Chondrocyte (in vitro differentiated cells): ENCODE data around the gene CIAO3. TPM values are rescaled to one million over a fixed set of nuclear protein-coding genes. Genes with fewer than 3 reads are reported as not detected.
A peak's percentile ranks its signal among the peaks of the same experiment; 100 is the strongest.

Source experiments
- DNase-seq: peaks from one replicate; pipeline ENCODE4 v3.0.0; 2021; ENCODE audit warnings: mixed read lengths, low spot score
- H3K27ac Mint-ChIP-seq: one replicate; pipeline ENCODE4 v1.8.0; 2021; ENCODE audit warnings: mild to moderate bottlenecking, moderate library complexity, mixed read lengths; ENCODE audit not compliant: unreplicated experiment
- H3K27me3 Mint-ChIP-seq: 2 replicates; pipeline ENCODE4 v1.8.0; 2021; ENCODE audit warnings: low read depth, mixed read lengths
- H3K36me3 Mint-ChIP-seq: 2 replicates; pipeline ENCODE4 v1.8.0; 2021; ENCODE audit warnings: low read depth, mixed read lengths
- H3K4me1 Mint-ChIP-seq: 2 replicates; pipeline ENCODE4 v1.8.0; 2021; ENCODE audit warnings: low read depth, mild to moderate bottlenecking, mixed read lengths
- H3K4me3 Mint-ChIP-seq: one replicate; pipeline ENCODE4 v1.8.0; 2021; ENCODE audit warnings: mild to moderate bottlenecking, moderate library complexity, mixed read lengths; ENCODE audit not compliant: unreplicated experiment
- H3K9me3 Mint-ChIP-seq: 2 replicates; pipeline ENCODE4 v1.8.0; 2021; ENCODE audit warnings: low read depth, mixed read lengths
- total RNA-seq: library from RNA; stranded (reverse); gene quantifications from 3 replicates; pipeline ENCODE4 v1.2.1, GENCODE V29; 2021
- TF ChIP-seq, protein P1 (sequence below): fragments of 200-600 bp; sonication (generic); IDR thresholded peaks from 2 replicates; pipeline ENCODE4 v1.5.0; 2021; ENCODE audit warnings: antibody characterized with exemption, mild to moderate bottlenecking, moderate library complexity

Gene CIAO3
- total RNA-seq, 1 donor from 2014 or later: 22.1 TPM

DNA sequence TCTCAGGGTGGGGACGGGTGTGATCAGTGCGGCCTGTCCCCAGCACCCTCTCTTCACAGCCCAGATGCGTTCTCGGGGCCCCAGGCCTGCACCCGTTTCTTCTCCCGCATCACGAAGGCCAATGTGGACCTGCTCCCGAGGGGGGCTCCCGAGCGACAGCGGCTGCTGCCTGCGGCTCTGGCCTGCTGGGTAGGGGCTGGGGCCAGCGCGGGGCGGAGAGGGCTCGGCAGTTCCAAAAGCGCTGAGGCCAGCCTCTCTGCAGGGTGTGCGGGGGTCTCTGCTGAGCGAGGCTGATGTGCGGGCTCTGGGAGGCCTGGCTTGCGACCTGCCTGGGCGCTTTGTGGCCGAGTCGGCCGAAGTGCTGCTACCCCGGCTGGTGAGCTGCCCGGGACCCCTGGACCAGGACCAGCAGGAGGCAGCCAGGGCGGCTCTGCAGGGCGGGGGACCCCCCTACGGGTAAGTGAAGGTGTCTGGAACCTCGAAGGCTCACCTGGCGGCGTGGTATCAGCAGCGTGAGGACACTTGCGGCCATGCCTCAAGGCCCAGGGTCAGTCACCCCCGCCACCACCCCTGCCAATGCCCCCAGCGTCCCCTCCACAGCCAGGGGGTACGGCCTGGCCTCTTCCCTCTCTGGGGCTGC lies 24.2 kb upstream of the CIAO3 start:
- Mint-ChIP-seq H3K9me3 (no peaks in the 10 kb centered on the region), H3K27ac (no peak overlapping the region)
- peak; percentile 91 for DNase-seq

DNA sequence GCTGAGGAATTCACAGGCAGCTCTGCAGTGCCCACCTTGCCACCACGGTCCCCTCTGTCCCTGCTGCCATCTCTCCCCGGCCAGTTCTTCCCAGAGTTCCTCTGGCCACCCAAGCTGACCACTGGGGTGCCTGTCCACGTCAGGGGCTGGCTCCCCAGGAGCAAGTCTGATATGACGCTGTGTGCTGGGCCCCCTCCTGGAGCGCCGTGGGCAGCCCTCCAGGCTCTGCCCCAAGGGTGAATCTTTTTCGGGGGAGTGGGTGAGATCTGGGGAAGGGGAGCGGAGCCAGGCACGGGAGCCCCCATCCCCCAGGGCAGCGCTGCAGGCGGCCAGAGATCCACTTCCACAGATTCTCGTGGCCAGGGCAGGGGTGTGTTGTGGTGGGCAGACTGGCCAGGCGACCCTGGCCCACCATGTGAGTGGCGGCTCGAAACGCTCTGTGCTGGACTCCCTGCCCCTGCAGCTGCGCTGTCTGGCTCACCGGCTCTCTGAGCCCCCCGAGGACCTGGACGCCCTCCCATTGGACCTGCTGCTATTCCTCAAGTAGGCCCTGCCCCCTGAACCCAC lies 23.5 kb upstream of the CIAO3 start:
- H3K27ac Mint-ChIP-seq: no peak overlapping the region

More for the DNA sequence above, 24.2 kb upstream of the CIAO3 start:
- TF ChIP-seq, protein P1, sequence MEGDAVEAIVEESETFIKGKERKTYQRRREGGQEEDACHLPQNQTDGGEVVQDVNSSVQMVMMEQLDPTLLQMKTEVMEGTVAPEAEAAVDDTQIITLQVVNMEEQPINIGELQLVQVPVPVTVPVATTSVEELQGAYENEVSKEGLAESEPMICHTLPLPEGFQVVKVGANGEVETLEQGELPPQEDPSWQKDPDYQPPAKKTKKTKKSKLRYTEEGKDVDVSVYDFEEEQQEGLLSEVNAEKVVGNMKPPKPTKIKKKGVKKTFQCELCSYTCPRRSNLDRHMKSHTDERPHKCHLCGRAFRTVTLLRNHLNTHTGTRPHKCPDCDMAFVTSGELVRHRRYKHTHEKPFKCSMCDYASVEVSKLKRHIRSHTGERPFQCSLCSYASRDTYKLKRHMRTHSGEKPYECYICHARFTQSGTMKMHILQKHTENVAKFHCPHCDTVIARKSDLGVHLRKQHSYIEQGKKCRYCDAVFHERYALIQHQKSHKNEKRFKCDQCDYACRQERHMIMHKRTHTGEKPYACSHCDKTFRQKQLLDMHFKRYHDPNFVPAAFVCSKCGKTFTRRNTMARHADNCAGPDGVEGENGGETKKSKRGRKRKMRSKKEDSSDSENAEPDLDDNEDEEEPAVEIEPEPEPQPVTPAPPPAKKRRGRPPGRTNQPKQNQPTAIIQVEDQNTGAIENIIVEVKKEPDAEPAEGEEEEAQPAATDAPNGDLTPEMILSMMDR: no peak
- Mint-ChIP-seq H3K36me3 (no peaks in the 10 kb centered on the region), H3K27me3 (peaks cover 1% of the 10 kb centered on the region), H3K4me1 (no peaks in the 10 kb centered on the region), H3K4me3 (no peak overlapping the region)

DNA sequence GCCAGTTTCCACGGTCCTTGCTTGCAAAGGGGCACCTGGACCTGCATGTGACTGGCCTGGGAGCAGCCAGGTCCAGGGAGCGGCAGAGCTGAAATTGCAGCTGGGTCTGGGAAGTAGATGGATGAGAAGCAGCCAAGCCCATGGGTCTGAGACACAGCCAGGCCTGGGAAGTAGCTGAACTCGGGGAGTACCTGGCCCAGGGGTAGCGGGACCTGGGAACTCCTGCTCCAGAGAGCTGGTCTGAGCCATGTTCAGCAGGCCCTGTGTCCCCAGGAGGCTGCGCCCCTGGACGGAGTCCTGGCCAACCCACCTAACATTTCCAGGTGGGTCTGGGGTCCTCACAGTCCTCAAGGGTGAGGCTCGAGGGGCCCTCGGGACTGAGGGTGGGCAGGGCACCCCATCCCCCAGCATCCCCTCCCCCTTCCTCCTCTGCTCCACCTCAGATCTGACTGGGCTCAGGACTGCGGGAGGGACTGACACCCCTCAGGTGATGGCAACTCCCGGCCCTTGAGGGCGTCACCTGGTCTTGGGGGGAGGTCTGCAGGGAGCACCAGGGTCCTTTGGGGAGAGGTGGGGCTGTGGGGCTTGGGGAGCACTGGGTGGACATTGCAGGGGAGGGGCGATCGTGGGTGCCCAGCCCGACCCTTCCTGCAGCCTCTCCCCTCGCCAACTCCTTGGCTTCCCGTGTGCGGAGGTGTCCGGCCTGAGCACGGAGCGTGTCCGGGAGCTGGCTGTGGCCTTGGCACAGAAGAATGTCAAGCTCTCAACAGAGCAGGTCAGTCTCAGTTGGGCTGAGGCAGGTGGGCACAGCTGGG lies 22.8 kb upstream of the CIAO3 start:
- DNase-seq: peak; percentile 87
- H3K4me1 Mint-ChIP-seq: no peaks in the 10 kb centered on the region
- H3K27ac Mint-ChIP-seq: no peak overlapping the region
- no peak overlapping the region for H3K4me3 Mint-ChIP-seq
- peaks cover 1% of the 10 kb centered on the region for H3K27me3 Mint-ChIP-seq
- TF ChIP-seq, protein P1: no peak
- H3K9me3 Mint-ChIP-seq: no peaks in the 10 kb centered on the region
- no peaks in the 10 kb centered on the region for H3K36me3 Mint-ChIP-seq

More for the DNA sequence above, 23.5 kb upstream of the CIAO3 start:
- TF ChIP-seq, protein P1: no peak
- no peak for DNase-seq
- Mint-ChIP-seq H3K27me3 (peaks cover 1% of the 10 kb centered on the region), H3K9me3 (no peaks in the 10 kb centered on the region), H3K4me3 (no peak overlapping the region), H3K4me1 (no peaks in the 10 kb centered on the region), H3K36me3 (no peaks in the 10 kb centered on the region)

DNA sequence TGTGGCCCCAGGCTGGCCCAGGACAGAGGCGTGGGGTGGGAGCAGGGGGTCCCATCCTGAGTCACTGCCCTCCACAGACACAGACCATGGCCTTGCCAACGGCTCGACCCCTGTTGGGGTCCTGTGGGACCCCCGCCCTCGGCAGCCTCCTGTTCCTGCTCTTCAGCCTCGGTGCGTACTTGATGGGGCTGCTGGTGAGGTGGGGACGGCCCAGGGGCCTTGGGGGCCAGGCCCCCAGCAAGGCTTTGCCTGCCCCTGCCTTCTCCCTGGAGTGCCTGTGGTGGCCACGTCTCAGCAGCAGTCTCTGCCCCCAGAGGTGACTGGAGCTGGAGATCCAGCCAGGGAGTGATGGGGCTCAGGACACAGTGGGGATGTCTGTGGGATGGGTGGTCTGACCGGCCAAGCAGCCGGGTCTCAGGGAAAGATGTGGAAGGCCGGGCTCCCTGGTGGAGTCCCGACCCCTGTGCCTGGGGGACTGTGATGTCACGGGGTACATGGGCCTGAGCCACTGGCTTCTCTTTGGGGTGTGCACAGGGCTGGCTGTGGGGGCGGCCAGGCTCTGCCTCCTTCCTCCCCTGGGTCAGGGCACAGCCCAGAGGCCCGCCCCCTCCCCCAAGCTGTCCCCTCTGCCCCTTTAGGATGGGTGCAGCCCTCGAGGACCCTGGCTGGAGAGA lies 21.9 kb upstream of the CIAO3 start:
- DNase-seq: peak; percentile 86
- Mint-ChIP-seq H3K27me3 (peaks cover 1% of the 10 kb centered on the region), H3K4me3 (no peak overlapping the region), H3K4me1 (no peaks in the 10 kb centered on the region), H3K9me3 (no peaks in the 10 kb centered on the region), H3K27ac (no peak overlapping the region), H3K36me3 (no peaks in the 10 kb centered on the region)
- TF ChIP-seq, protein P1: no peak
